Peyer's patch (tissue), 4 donors: ENCODE measurements around the gene DNAJA4.

ENCODE experiments used
- CTCF ChIP-seq, 6 experiments: fragments of 450-650 bp in 4 of 6; fragments of 200-600 bp in 2 of 6; sonication (generic) in 1 of 6; IDR thresholded peaks; one replicate each; pipeline ENCODE4 v1.5.1; 2017 to 2019; ENCODE audit warnings: antibody characterized with exemption in 6 of 6, mild to moderate bottlenecking in 3 of 6, moderate library complexity in 1 of 6
- POLR2A ChIP-seq, 2 donors: fragments of 450-650 bp; IDR thresholded peaks; one replicate each; pipeline ENCODE4 v1.5.1; 2017; ENCODE audit warnings: antibody characterized with exemption in 2 of 2, mild to moderate bottlenecking in 2 of 2, moderate library complexity in 2 of 2

DNA sequence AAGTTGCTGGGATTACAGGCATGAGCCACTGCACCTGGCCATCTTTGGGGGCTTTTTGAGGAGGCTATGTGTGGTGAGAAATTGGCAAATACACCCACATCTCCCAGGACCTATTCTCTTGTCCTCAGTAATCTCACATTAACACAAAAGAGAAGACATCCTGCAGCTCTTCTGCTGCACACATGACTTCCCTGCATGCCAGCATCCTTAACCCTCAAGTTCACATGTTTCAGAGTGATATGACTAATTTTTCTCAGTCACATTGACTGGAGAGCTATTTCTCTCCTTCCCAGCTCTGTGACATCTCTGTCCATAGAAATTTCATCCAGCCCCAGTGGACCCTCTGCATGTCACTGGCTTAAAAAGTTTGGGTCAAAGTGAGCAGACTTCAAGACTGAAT is 37.0 kb downstream of the DNAJA4 start:
- no peak for TF ChIP-seq CTCF (IDR thresholded peaks at IDR 0.05)
- no peak for TF ChIP-seq POLR2A (IDR thresholded peaks at IDR 0.05)
